HFFc6 (cell line): ENCODE data around the gene CTNNBL1. TPM values are rescaled to one million over a fixed set of nuclear protein-coding genes. Genes with fewer than 3 reads are reported as not detected.
"Not testable (repeated sequence)": the region's sequence is repeated elsewhere in the genome, so short reads cannot be mapped to it uniquely, and the experiment has no call there.

Experiments used
- DNase-seq: peaks from one replicate; pipeline ENCODE4 v3.0.0-alpha.2; 2018
- H3K27ac Mint-ChIP-seq: 2 replicates; pipeline ENCODE4 v1.8.0; 2020; ENCODE audit warnings: mild to moderate bottlenecking, mixed read lengths
- H3K27me3 Mint-ChIP-seq: 2 replicates; pipeline ENCODE4 v1.8.0; 2021; ENCODE audit warnings: mild to moderate bottlenecking, moderate library complexity, mixed read lengths; ENCODE audit not compliant: insufficient read depth
- H3K36me3 Mint-ChIP-seq: 2 replicates; pipeline ENCODE4 v1.8.0; 2021; ENCODE audit warnings: low read depth, mixed read lengths
- H3K4me1 Mint-ChIP-seq: 2 replicates; pipeline ENCODE4 v1.8.0; 2020; ENCODE audit warnings: low read depth, mixed read lengths
- H3K4me3 Mint-ChIP-seq: 2 replicates; pipeline ENCODE4 v1.8.0; 2020; ENCODE audit warnings: mild to moderate bottlenecking, moderate library complexity, mixed read lengths
- H3K9me3 Mint-ChIP-seq: 2 replicates; pipeline ENCODE4 v1.8.0; 2020; ENCODE audit warnings: mild to moderate bottlenecking, mixed read lengths
- total RNA-seq, 6 experiments: library from RNA; stranded (reverse); fragmentation: NEBNext Ultra II Directional; extraction: Animal tissue kit (Norgen Biotek cat#: 25700); gene quantifications; 2 replicates in 1 of 6; 3 replicates in 5 of 6; pipeline ENCODE4 v1.2.3, GENCODE V29; 2021
- TF ChIP-seq, protein P1 (sequence below): fragments of 200-600 bp; sonication (generic); IDR thresholded peaks from 2 replicates; pipeline ENCODE4 v1.5.0; 2021; ENCODE audit warnings: antibody characterized with exemption, mild to moderate bottlenecking

CTNNBL1 gene
- total RNA-seq, 6 experiments from 2014 or later = 49.7 to 62.4 (median 59.5) TPM

DNA sequence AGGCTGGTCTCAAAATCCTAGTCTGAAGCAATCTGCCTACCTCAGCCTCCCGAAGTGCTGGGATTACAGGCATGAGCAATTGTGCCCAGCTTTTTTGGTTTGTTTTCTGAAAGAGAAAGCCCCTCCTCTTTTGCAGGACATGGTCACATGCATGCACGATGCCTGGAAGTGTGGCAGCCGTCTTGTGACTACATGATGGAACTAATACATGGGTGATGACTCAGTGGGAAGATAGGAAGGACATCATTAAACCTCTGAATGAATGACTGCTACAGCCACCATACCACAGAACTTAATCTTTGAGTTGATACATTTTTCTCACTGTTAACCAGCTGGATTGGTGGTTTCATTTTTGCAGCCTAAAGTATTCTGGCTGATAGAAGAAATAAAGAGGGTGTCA, 13.4 kb upstream of the CTNNBL1 start:
- TF ChIP-seq, protein P1, sequence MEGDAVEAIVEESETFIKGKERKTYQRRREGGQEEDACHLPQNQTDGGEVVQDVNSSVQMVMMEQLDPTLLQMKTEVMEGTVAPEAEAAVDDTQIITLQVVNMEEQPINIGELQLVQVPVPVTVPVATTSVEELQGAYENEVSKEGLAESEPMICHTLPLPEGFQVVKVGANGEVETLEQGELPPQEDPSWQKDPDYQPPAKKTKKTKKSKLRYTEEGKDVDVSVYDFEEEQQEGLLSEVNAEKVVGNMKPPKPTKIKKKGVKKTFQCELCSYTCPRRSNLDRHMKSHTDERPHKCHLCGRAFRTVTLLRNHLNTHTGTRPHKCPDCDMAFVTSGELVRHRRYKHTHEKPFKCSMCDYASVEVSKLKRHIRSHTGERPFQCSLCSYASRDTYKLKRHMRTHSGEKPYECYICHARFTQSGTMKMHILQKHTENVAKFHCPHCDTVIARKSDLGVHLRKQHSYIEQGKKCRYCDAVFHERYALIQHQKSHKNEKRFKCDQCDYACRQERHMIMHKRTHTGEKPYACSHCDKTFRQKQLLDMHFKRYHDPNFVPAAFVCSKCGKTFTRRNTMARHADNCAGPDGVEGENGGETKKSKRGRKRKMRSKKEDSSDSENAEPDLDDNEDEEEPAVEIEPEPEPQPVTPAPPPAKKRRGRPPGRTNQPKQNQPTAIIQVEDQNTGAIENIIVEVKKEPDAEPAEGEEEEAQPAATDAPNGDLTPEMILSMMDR = no peak
- Mint-ChIP-seq H3K9me3 (no peaks in the 10 kb centered on the region), H3K36me3 (no peaks in the 10 kb centered on the region), H3K4me3 (no peak overlapping the region), H3K27ac (no peak overlapping the region), H3K4me1 (peaks cover 6% of the 10 kb centered on the region; the same call in 1 of the 2 replicates), H3K27me3 (peaks cover 30% of the 10 kb centered on the region)
- DNase-seq = peak; percentile 12

DNA sequence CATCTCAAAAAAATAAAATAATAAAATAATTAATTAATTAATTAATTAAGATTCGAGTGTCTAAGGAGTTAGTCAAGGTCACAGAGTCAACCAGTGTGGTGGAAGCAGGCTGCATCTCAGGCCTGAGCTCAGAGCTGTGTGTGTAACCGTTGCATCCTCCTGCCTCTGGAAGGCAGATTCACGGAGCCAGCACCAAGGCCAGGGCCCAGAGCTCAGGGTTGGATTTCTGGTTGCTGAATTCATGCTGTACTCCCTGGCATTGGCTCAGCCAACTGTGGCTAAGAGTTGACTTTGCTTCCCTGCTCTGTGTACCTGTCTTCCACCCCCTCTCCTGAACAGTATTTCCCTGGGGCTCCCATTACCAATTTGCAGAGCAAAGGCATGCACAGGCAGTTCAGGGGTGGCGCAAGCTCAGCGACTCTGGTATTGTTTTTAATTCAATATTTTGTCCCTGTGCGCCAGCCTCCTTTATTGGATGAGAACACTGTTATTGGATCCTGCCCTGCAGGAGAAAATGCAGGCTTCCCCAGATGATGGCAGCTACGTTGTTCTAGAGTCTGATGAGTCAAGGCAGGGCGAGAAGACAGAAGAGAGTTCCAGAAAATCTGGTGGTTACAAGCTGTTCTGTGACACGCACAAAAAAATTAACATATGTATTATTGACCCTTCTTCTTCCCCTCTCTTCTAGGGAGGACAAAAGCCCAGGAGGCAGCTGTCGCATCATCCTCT, 12.3 kb upstream of the CTNNBL1 start:
- peaks cover 27% of the 10 kb centered on the region for H3K27me3 Mint-ChIP-seq
- no peaks in the 10 kb centered on the region for H3K36me3 Mint-ChIP-seq
- no peak overlapping the region for H3K4me3 Mint-ChIP-seq
- no peaks in the 10 kb centered on the region for H3K9me3 Mint-ChIP-seq
- no peak for DNase-seq
- TF ChIP-seq, protein P1 = no peak
- H3K4me1 Mint-ChIP-seq = peaks cover 6% of the 10 kb centered on the region; the same call in 1 of the 2 replicates
- H3K27ac Mint-ChIP-seq = no peak overlapping the region

DNA sequence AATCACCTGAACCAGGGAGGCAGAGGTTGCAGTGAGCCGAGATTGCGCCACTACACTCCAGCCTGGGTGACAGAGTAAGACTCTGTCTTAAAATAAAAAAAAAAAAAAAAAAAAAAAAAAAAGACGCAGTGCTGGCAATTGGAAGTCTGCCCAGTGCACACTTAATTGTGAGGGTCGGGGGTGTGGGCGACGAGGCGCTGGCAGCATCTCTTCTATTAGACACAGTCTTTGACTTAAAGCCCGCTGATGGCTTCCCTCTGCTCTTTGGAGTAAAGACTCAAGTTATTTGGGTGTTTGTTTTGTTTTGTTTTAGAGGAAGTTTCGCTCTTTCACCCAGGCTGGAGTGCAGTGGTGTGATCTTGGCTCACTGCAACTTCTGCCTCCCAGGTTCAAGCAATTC, 10.7 kb upstream of the CTNNBL1 start:
- not testable (repeated sequence) for H3K9me3 Mint-ChIP-seq

DNA sequence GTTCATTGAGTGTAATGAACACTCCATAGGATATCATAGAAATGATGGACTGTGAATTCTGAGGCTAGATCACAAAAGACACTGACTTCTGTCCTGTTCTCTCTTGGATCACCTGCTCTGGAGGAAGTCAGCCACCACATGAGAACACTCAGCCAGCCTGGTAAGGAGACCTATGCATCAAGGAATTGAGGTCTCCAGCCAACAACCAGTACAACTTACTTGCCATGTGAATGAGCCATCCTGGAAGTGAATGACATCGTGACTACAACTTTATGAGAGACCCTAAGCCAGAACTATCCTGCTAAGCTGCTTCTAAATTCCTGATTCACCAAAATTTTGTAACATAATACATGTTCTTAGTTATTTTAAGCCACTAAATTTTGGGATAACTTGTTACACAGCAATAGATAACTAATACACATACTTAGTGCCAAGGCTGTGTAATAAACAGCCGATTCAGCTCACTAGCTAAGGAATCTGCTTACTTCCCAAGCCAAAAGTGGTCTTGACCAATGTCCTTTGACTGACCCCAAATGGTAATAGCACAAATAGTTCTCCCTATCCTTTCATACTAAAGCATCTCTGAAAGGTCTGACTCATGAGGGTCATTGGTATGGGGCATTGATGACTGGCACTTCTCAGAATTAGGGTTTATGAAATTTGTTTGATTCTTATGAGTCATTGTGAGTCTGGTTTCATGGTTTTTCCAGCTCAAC, 6.9 kb upstream of the CTNNBL1 start:
- H3K4me3 Mint-ChIP-seq = no peak overlapping the region
- H3K4me1 Mint-ChIP-seq = peaks cover 6% of the 10 kb centered on the region; the same call in 1 of the 2 replicates
- peaks cover 25% of the 10 kb centered on the region for H3K27me3 Mint-ChIP-seq
- H3K9me3 Mint-ChIP-seq = no peaks in the 10 kb centered on the region
- no peak for DNase-seq
- H3K27ac Mint-ChIP-seq = no peak overlapping the region
- no peaks in the 10 kb centered on the region for H3K36me3 Mint-ChIP-seq
- TF ChIP-seq, protein P1 = no peak

More for the DNA sequence above, 10.7 kb upstream of the CTNNBL1 start:
- H3K27ac Mint-ChIP-seq, H3K4me3 Mint-ChIP-seq, H3K36me3 Mint-ChIP-seq, DNase-seq: not testable (repeated sequence)
- Mint-ChIP-seq H3K4me1 (peaks cover 11% of the 10 kb centered on the region; the same call in 1 of the 2 replicates), H3K27me3 (peaks cover 27% of the 10 kb centered on the region)

DNA sequence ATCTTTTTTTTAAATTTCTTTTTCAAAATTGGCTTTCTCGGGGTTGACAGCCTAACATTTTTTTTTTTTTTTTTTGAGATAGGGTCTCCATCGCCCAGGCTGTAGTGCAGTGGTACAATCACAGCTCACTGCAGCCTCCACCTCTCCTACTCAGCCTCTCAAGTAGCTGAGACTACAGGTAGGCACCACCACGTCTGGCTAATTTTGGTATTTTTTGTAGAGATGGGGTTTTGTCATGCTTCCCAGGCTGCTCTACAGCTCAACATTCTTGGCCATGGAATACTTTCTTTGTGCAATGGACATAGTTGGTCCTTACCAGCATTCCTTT, 6.4 kb upstream of the CTNNBL1 start:
- H3K9me3 Mint-ChIP-seq = no peaks in the 10 kb centered on the region
- H3K4me3 Mint-ChIP-seq = no peak overlapping the region
- H3K36me3 Mint-ChIP-seq = no peaks in the 10 kb centered on the region
- H3K27me3 Mint-ChIP-seq = peaks cover 24% of the 10 kb centered on the region
- DNase-seq = no peak
- no peak overlapping the region for H3K27ac Mint-ChIP-seq
- TF ChIP-seq, protein P1 = no peak
- peaks cover 6% of the 10 kb centered on the region for H3K4me1 Mint-ChIP-seq

DNA sequence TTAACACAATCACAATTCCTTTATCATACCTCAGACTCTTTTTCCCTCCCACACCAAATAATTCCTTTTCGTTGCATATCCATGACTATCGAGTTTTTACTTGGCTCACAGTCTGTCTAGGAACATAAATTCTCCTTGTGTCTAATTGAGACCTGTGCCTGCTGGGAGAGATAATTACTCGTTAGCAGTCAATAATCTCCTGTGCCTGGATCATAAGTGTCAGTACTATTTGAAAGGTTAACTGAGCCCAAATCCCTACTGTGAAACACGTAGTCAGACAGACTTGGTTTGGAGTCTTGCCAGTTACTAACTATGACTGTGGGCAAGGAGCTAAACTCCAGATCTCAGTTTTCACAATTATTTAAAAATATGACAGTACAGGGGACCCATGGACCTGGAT, 5.7 kb upstream of the CTNNBL1 start:
- Mint-ChIP-seq H3K4me1 (peaks cover 13% of the 10 kb centered on the region), H3K4me3 (no peak overlapping the region), H3K9me3 (no peaks in the 10 kb centered on the region), H3K27ac (no peak overlapping the region), H3K36me3 (no peaks in the 10 kb centered on the region), H3K27me3 (peaks cover 24% of the 10 kb centered on the region)
- DNase-seq = no peak
- TF ChIP-seq, protein P1 = no peak
